CD4-positive, alpha-beta T cell treated with Interleukin-6 for 4 hours (primary cell): ENCODE results near the gene KLK8.
"Not testable (repeated sequence)": the region's sequence is repeated elsewhere in the genome, so short reads cannot be mapped to it uniquely, and the experiment has no call there.

ENCODE experiments used
- DNase-seq: peaks from one replicate; pipeline ENCODE4 v3.0.0-alpha.2; 2020; ENCODE audit warnings: mixed read lengths

Gene KLK8

DNA sequence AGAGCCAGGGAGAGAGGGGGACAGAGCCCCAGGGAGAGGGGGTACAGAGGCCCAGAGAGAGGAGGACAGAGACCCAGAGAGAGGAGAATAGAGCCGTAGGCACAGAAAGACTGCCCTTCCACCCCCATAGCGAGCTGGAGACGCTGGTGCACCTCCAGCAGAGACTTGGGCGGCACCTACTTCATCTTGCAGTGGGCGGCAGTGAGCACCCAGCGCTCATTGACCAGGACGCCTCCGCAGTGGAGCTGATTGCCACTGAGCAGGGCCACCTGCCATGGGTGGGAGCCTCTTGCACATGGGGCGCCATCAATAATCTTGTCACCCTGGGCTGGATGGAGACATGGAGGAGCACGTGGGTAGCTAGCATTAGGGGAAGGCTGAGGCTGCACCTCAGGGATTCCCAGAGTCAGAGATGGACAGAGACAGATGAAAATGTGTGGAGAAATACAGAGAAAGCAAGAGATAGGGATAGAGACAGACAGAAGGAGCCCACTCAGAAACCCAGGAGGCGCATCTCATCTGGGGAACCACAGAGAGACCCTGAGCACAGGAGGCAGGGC is 19.7 kb downstream of the KLK8 start:
- no peak for DNase-seq

DNA sequence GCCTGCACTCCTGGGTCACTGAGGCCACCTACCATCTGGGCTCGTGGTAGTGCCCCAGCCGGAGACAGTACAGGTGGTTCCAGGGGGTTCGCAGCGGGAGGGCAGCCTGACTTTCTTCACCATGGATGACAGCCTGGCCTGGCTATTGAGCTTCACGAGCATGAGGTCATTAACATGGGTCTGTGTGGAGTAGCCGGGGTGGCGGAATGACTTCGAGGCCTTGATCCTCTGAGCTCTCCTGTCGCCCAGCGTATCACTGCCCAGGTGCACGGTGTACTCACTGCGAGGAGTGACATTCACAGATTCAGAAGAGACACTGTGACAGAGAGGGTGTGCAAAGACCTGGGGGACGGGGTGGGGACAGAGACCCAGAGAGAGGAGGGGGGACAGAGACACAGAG is 21.2 kb downstream of the KLK8 start:
- no peak for DNase-seq

DNA sequence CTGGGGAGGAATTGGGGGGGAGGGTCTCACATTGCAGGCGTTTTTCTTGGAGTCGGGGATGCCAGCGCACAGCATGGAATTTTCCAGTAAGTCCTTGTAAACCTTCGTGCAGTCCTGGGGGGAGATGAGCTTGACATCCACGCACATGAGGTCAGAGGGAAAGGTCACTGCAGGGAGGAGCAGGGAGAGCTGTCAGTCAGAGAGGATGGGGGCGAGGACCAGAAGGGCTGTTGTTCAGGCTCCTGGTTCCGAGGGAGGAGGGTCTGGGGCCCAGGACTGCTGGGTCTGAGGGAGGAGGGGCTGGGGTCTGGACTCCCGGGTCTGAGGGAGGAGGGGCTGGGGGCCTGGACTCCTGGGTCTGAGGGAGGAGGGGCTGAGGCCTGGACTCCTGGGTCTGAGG is 21.6 kb downstream of the KLK8 start:
- DNase-seq = no peak

DNA sequence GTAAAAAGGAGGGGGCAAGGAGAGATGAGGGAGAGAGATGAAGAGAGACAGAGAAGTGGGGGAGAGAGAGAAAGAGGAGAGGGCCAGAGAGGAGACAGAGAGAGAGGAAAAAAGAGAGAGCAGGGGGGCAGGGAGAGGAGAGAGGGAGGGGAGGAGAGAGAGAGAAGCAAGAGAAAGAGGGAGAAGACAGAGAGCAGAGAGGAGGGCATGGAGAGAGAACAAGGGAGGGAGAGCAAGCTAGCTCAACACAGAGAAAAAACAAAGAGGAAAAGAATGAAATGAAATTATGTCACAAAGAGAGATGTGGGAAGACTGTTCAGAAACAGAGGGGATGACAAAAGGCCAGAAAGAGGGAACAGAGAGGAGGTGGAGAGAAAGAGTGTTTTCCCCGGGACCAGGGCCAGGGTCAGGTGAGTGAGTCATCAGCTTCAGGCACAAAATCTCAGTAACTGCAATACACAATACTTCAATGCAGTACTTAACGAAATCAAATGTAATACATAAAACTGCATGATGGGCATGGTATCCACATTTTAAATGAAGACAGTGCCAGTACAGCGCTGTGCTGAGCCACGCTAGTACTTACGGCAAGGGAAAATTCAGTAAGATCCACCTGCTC is 22.5 kb downstream of the KLK8 start:
- no peak for DNase-seq

DNA sequence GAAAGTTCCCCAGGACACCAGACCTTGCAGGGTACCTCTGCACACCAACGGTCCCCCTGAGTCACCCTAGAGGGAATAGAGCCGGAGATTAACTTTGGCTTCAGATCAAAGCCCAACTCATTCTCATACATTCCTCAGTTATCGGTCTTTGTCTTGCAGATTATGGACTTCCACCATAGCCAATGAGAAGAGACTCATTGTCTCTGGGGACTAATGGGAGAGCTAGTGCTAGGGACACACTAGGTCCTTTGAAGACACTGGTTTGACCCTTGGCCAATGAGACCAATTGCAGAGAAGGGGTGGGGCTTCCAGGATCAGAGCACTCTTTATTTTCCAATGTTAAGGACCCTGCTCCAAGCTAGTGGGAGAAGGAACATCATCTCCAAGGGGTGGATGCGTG is 23.8 kb downstream of the KLK8 start:
- no peak for DNase-seq

DNA sequence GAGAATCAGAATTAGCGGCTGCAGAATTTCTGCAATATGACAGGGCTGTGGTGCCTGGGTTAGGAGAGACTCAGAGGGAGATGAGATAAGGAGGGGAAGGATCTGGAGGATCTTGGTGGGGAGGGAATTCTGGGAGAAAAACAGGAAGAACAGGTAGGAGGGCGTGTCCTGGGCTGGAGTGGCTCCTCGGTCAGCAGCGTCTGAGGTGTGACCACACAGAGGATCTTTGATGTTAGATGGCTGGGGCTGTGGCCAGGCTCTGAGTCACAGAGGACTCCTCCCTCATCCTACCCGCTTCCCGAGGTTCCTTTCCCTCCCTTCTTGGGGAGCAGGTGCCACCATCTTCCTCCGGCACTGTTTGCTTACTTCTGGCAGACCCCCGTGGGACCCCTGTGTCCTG is 25.6 kb downstream of the KLK8 start:
- no peak for DNase-seq

DNA sequence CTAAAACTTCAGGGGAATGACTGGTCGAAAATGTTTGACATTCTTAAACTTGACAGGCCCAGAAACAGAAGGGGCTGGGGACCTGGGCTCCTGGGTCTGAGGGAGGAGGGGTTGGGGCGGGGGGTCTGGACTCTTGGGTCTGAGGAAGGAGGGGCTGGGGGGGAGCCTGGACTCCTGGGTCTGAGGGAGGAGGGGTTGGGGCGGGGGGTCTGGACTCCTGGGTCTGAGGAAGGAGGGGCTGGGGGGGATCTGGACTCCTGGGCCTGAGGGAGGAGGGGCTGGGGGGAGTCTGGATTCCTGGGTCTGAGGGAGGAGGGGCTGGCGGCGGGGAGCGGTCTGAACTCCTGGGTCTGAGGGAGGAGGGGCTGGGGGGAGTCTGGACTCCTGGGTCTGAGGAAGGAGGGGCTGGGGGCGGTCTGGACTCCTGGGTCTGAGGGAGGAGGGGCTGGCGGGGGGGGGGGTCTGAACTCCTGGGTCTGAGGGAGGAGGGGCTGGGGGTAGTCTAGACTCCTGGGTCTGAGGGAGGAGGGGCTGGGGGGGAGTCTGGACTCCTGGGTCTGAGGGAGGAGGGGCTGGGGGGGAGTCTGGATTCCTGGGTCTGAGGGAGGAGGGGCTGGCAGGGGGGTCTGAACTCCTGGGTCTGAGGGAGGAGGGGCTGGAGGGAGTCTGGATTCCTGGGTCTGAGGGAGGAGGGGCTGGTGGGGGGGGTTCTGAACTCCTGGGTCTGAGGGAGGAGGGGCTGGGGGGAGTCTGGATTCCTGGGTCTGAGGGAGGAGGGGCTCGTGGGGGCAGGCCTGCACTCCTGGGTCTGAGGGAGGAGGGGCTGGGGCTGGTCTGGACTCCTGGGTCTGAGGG is 26.5 kb downstream of the KLK8 start:
- DNase-seq = no peak

DNA sequence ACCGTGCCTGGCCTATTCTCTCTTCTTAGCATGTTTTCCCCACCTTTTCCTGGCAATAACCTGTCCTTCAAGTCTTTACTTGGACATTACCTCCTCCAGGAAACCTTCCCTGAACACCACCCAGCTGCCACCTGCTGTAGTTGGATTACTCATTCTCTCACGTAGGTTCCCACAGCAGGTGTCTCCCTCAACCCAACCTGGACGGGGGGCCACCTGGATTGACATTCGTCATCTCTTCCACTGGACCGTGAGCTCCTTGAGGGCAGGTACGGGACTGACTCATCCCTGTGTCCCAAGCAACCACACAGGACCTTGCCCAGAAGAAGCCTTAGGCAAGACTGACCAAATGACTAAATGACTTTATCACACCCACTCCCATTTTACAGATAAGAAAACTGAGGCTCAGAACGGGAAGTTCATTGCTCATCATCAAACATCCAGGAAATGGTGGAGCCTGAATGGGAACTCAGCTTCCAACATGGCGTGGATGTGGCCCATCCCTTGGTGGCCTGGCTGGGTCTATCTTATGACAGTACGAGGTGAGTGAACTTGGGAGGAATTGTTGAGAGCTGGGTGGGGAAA is 28.5 kb downstream of the KLK8 start:
- no peak for DNase-seq

DNA sequence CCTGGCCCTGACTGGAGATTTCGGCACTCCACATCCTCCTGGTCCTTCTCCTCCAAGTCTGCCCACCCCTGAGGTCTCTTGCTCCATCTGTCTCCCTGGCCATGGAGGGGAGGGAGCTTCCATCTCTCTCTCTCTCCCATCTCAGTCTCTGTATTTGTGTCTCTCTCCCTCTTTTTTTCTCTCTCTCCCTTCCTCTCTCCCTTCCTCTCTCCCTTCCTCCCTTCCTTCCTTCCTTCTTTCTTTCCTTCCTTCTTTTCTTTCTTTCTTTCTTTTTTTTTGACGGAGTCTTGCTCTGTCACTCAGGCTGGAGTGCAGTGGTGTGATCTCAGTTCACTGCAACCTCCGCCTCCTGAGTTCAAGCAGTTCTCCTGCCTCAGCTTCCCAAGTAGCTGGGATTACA is 31.6 kb downstream of the KLK8 start:
- not testable (repeated sequence) for DNase-seq

DNA sequence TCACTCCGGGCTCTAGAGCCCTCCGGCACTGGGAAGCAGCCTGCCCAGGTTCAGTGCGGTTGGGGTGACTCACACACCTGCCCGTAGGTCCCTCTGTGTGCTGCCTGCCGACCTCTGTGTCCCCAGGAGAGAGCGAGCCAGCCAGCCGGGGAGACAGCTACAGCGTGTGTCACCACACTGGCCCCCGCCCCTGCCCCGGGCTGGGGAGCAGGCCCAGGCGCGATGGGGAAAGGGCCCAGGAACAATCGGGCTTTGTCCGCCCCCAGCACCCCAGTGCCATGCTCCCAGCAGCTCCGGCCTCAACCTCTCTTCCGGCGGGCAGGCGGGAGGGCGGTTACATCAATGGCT is 32.0 kb downstream of the KLK8 start, which contains the start of gene KLK6:
Gene KLK6 (minus strand): TSS at position 179 of the 348 bp plus-strand sequence. CDS start 1,487 bp downstream, outside the sequence.
- DNase-seq = no peak

DNA sequence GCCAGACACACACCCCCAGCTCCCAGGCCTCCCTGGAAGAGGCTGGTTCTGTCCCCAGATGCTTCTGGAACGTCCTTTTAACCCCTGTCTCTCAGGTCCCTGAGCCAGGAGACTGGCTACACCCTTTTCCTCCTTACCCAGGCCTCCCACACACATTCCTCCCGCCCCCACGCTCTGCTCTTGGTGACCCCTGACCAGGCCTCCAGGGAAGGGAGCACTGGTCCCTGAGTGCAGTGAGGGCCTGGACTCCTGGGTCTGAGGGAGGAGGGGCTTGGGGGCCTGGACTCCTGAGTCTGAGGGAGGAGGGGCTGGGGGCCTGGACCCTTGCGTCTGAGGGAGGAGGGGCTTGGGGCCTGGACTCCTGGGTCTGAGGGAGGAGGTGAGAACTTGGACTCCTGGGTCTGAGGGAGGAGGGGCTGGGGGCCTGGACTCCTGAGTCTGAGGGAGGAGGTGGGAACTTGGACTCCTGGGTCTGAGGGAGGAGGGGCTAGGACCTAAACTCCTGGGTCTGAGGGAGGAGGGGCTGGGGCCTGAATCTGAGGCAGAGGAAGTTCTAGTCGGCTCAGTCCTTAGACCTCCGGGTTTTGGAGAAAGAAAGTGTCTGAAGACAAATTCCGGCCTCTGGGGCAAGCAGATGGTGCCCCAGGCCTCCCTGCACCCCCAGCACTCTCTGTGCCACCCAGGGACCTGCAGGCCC is 32.5 kb downstream of the KLK8 start:
- no peak for DNase-seq

DNA sequence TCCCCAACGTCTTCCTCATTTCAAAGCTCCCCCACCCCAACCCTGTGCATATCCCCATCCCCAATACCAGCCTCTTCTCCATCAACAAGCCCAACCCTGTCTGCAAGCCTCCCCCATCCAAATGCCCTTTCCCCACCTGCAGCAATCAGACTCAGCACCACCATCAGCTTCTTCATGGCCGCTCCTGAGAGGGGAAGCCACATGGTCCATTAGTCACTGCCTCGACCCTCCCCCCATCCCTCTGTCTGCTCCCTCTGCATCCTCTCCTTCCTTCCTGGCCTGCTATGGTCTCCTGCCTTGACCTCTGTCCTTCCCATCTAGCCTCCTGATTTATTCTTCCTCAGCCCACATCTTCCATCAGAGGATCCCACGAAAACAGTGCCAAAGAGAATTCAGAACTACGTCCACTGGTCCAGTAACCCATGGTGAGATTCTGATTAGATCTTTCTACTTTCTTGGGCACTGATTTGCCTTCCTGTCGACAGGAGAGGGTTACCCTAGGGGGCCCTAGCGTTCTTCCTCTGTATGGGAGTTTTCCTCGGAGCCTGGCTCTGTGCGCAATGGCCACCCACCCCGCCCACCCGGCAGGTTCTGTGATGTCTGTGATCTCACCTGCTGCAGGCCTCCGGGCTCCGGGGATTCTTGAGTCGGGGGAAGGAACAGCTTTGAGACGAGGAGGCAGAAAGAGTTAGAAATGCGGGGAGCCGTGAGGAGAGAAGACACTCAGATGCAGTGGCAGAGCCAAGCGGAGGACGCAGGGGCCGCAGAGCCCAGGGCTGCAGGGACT is 33.3 kb downstream of the KLK8 start:
- DNase-seq = no peak

DNA sequence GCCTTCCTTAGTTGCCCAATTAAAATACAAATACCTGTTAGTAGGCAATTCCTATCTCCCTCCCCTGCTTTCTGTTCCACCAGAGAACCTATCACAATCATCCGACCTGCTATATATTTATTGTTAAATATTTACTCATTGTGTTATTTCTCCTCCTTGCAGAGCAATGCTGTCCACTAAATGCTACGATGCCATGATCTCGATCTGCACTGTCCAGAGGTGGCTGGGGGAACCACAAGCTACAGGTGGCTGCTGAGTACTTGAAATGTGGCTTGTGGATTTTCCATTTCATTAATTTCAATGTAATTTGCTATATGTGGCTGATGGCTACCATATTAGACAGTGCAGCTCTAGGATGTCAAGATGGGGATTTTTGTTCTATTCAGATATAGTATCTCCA is 37.1 kb downstream of the KLK8 start:
- no peak for DNase-seq

DNA sequence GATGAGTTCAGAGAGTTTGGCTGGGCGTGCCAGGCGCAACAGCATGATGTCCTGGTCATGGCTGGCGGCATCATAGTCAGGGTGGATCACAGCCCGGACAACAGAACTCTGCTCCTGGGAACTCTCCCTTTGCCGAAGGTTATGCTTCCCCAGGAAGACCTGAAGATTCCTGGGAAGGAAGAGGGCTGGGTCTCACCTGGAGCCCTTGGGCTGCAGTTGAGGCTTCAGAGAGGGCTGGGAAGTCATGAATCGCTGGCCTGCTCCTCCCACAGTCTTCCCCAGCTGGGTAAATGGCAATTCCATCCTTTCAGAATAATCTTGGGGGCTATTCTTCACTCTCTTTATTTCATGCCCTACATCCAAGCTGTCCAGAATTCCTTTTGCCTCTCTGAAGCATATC is 38.0 kb downstream of the KLK8 start:
- no peak for DNase-seq

DNA sequence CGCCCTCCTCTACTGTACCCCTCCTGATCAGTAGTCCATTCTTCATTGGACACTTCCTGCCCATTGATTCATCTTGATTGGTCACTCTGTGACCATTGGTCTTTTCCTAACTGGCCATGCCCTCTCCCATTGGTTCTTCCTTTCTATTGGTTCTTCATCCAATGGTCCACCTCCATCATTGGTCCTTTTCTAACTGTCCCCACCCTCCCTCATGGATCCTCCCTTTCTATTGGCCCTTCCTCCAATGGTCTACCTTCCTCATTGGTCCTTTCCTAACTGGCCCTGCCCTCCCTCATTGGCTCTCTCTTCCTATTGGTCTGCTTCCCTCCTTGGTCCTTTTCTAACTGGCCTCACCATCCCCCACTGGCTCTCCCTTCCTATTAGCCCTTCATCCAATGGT is 39.2 kb downstream of the KLK8 start:
- DNase-seq = no peak

DNA sequence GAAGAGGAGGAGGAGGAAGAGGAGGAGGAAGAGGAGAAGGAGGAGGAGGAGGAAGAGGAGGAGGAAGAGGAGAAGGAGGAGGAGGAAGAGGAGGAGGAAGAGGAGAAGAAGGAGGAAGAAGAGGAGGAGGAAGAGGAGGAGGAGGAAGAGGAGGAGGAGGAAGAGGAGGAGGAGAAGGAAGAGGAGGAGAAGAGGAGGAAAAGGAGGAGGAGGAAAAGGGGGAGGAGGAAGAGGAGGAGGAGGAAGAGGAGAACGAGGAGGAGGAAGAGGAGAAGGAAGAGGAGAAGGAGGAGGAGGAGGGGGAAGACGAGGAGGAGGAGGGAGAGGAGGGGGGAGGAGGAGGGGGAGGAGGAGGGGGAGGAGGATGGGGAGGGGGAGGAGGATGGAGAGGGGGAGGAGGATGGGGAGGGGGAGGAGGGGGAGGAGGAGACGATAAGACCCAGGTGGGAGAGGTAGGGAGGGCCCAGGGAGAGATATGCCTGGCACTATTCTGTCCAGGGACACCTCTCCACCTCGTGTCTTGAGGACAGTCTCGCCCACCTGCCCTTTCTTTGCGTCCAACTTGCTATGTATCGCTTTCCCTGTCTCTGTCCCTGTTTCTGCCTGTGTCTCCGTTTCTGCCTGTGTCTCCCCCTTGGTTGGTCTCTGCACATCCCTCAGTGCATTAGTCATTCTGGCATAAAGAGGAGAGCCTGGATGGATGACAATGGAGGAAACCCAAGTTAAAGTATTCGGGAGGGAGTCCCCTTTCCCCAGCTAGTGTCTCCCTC is 41.5 kb downstream of the KLK8 start:
- no peak for DNase-seq

DNA sequence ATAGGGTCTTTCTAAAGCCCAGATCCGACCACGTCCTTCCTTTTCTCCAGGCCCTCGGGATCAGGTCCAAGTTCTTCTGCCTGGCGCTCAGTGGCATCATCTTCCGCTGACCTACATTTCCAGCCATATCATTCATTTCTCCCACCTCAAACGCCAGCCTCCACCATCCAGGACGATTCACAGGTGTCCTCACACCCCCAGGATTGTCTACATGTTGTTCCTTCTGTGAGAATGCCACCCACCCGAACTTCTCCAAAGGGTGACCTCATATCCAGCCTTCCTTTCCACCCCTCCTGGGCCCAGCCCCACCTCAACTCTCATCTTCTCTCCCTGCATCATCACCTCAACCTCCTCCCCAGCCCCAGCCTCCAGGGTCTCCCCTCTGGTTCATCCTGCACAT is 43.8 kb downstream of the KLK8 start:
- no peak for DNase-seq

DNA sequence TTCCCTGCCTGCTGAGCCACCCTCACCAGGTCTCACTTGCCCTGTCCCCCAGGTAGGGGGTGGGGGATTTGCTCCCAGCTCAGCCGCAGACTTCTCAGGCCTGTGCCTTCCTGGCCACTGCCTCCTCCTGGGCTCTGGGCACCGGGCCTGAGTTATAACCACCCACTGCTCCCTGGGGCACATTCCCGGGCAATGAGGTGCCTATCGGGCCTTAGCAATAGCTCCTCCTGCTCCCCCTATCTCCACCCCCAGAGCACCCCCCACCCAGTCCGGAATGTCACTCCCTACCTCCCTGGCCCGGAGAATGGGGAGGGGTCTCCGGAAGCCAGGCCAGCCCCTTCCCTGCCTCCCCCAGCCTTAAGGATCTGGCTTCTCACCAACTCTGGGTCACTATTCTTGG is 48.5 kb downstream of the KLK8 start, which contains the start of gene KLK5:
Gene KLK5 (minus strand): TSS at position 129 of the 400 bp plus-strand sequence. CDS start 381 bp downstream, outside the sequence.
- no peak for DNase-seq

DNA sequence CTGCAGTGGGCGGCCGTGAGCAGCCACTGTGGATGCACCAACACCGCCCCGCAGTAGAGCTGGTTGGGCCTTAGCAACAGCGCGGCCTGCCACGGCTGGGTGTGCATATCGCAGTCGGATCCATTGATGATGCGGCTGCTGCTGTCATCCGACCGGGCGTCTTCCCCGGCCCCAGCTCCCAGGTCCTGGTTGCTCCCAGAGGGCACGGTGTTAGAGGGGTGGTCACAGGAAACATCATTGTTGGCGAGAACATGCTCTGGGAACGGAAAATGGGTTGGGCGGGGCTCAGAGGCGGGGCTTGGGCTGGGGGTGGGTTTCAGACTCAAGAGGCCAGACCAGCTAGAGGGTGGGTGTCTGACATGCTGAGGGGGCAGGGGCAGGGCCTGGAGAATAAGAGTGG is 51.5 kb downstream of the KLK8 start:
- DNase-seq = no peak

DNA sequence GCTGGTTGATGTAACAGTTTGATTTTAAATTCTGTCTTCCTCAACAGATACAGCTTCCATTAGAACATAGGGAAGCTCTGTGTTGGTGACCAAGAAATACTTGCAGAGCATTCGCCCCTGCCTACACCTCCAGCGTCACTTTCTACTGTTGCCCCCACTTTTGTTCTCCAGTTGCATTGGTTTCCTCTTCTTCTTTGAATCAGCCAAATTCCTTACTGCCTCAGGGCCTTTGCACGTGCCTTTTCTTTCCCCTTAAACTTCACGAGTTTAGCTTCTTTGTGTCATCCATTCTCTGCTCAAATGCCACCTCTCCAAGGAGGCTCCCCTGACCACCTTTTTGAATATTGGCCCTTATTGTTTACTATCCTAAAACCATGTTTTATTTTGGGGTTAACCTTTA is 54.3 kb downstream of the KLK8 start:
- DNase-seq = no peak
